K562 treated with DMSO at 1 percent for 4 hours (cell line): ENCODE results near the gene BAIAP3. TPM values are rescaled to one million over a fixed set of nuclear protein-coding genes. Genes with fewer than 3 reads are reported as not detected.

ENCODE experiments used
- total RNA-seq: library from RNA; unstranded; fragments of 300-600 nt; gene quantifications from 2 replicates; pipeline ENCODE4 v1.2.3, GENCODE V29; 2022; ENCODE audit not compliant: insufficient read depth

Gene BAIAP3, protein sequence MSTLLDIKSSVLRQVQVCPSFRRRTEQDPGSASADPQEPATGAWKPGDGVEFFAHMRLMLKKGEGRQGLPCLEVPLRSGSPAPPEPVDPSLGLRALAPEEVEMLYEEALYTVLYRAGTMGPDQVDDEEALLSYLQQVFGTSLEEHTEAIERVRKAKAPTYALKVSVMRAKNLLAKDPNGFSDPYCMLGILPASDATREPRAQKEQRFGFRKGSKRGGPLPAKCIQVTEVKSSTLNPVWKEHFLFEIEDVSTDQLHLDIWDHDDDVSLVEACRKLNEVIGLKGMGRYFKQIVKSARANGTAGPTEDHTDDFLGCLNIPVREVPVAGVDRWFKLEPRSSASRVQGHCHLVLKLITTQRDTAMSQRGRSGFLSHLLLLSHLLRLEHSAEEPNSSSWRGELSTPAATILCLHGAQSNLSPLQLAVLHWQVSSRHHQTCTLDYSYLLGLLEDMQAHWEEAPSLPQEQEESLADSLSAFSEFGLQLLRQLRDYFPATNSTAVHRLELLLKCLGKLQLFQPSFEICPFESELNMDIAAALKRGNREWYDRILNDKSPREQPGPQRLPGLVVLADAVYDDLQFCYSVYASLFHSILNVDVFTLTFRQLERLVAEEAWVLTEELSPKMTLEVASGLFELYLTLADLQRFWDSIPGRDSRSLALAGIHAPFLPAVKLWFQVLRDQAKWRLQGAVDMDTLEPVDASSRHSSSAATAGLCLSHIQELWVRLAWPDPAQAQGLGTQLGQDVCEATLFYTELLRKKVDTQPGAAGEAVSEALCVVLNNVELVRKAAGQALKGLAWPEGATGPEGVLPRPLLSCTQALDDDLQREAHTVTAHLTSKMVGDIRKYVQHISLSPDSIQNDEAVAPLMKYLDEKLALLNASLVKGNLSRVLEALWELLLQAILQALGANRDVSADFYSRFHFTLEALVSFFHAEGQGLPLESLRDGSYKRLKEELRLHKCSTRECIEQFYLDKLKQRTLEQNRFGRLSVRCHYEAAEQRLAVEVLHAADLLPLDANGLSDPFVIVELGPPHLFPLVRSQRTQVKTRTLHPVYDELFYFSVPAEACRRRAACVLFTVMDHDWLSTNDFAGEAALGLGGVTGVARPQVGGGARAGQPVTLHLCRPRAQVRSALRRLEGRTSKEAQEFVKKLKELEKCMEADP
- total RNA-seq = 7.1 and 9.3 TPM in 2 replicates

GRCh38 chr16:1333149-1333812, at the start of gene BAIAP3:
Gene BAIAP3, plus strand, starts transcription at chr16:1333645. Its CDS starts 4,905 bp downstream, at chr16:1338550.

GRCh38 chr16:1308977-1309885, 24.2 kb upstream of the BAIAP3 start, which contains the start of gene UBE2I:
Gene UBE2I, plus strand, starts transcription at chr16:1309636. Its CDS starts 4,395 bp downstream, at chr16:1314031.

GRCh38 chr16:1351582-1352362, 18.3 kb downstream of the BAIAP3 start, which contains the start of the genes GNPTG and TSR3:
Gene GNPTG, plus strand, starts transcription at chr16:1351931. Its CDS starts 35 bp downstream, at chr16:1351966.
Gene TSR3, minus strand, starts transcription at chr16:1351878. Its CDS starts 74 bp downstream, at chr16:1351804.

Other genes with a start within 250 kb of the BAIAP3 start
- gene C1QTNF8, start 237.4 kb upstream of the BAIAP3 start, total RNA-seq = not detected in 2 replicates
- 0.30 TPM in 1 of 2 replicates, not detected in the other for gene CACNA1H, start 180.5 kb upstream of the BAIAP3 start, total RNA-seq
- not detected in 2 replicates for gene TPSG1, start 108.4 kb upstream of the BAIAP3 start, total RNA-seq
- gene TPSB2, start 103.5 kb upstream of the BAIAP3 start, total RNA-seq = not detected in 2 replicates
- not detected in 2 replicates for gene TPSAB1, start 92.9 kb upstream of the BAIAP3 start, total RNA-seq
- gene TPSD1, start 77.6 kb upstream of the BAIAP3 start, total RNA-seq = not detected in 2 replicates
- 70.3 and 70.7 TPM in 2 replicates for gene UBE2I, start 24.0 kb upstream of the BAIAP3 start, total RNA-seq
- 58.6 and 74.0 TPM in 2 replicates for gene TSR3, start 18.2 kb downstream of the BAIAP3 start, total RNA-seq
- gene GNPTG, start 18.3 kb downstream of the BAIAP3 start, total RNA-seq = 25.5 and 25.7 TPM in 2 replicates
- 23.3 and 28.4 TPM in 2 replicates for gene UNKL, start 81.1 kb downstream of the BAIAP3 start, total RNA-seq
- 20.7 TPM in 2 replicates for gene UQCC4, start 87.1 kb downstream of the BAIAP3 start, total RNA-seq
- not detected in 2 replicates for gene PERCC1, start 97.4 kb downstream of the BAIAP3 start, total RNA-seq
- 0.69 TPM in 1 of 2 replicates, not detected in the other for gene CCDC154, start 110.9 kb downstream of the BAIAP3 start, total RNA-seq
- 145 and 149 TPM in 2 replicates for gene CLCN7, start 141.4 kb downstream of the BAIAP3 start, total RNA-seq
- gene PTX4, start 155.3 kb downstream of the BAIAP3 start, total RNA-seq = not detected in 2 replicates
- gene TELO2, start 159.7 kb downstream of the BAIAP3 start, total RNA-seq = 40.1 and 48.0 TPM in 2 replicates
- not detected in 2 replicates for gene TMEM204, start 200.0 kb downstream of the BAIAP3 start, total RNA-seq